NCI-H2029 (cell line): Measurements from ENCODE around the gene SEPSECS.

Source experiments
- DNase-seq: peaks from one replicate; lab custom pipeline; 2025; lab: John Stamatoyannopoulos, UW

Gene SEPSECS

GRCh38 chr4:25081866-25082471, 78.3 kb downstream of the SEPSECS start:
- DNase-seq: no peak

DNA sequence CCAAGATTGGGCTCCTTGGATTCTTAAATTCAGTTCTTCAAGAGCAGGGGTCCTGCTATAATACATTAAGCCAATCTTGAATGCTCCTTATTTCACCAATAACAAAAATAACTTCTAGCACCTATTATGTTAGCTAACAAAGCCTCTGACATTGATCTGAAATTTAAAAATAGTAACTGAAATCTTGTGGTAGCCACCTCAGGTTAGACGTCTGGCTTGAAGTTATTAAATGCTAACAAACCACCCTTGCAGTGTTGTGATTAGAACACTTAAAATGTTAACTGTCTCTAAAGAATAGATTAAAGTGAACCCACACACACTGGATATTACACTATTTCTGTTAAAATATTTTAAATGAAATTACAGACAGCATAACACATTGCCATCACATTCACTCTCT, 79.7 kb downstream of the SEPSECS start:
- no peak for DNase-seq

- no peak for DNase-seq
These were observed 81.7 kb downstream of the SEPSECS start for GRCh38 chr4:25078523-25078922.

DNA sequence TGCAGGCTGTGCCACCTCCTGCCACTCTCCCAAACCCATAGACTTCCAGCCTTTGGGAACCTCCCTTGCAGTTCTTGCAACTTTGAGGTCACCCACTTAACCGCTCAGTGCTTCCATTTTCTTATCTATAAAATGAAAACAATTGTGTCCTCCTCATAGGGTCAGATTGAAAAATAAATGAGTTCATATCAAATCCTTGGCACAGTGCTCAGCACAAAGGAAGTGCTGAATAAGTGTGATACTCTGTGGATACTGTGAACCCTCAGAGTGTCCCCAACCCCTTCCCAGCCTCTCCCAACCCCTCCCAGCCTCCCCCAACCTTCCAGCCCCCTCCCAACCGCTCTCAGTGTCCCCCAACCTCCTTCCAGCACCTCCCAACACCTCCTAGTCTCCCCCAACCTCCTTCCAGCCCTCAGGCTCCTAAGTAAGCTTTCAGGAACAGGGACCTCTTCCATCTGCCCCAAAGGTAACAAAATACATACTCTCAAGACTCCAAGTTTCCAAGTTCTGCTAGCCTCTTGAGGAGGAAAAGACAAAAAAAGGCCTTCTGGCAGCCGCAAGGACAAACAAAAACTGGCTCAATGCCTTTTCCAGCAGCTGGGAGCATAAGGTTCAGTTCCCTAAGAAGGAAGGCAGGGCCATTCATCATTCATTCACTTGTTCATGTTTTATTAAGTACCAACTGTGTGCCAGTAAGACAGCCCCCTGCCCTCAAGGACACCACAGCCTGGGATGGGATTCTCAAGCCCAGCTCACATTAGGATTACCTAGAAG, 83.4 kb downstream of the SEPSECS start:
- DNase-seq: no peak

DNA sequence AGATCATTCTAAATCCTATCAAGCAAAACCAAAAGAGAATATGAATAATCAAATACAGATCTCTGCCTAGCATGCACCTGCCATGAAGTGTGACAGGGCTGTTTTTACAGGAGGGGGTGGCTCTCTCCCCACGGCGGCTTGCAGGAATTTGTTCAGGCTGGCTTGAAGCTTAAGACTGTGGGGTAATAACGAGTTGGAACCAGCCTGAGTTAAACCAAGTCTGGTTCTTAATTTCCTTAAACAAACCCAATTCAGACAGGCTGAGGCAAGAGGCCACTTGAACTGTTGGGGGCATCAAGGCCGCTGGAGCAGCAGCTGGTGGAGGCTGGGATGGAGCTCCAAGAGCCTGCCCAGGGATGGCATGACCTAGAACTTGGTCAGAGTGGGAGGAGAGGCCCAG, 84.4 kb downstream of the SEPSECS start:
- peak; percentile 14 for DNase-seq

- no peak for DNase-seq
These were observed 85.1 kb downstream of the SEPSECS start for GRCh38 chr4:25075129-25075528.

DNA sequence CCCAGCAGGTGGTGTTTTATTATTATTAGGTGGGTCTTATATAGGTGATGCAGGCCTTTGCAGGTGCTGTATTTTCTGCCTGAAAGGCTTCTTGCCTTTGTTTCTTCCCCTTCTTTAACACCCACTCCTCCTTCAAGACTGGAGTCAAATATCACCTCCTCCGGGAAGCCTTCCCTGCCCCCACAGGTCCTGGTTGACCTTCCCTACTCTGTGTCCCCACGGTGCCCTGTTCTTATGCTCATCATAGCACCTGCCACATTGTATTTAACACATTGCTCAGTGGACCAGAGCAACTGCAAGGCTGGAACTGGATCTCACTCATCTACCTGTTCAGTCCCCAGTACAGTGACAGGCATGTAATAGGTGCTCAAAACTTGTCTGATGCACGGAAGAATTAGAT, 89.7 kb downstream of the SEPSECS start:
- DNase-seq: no peak
